HepG2 (cell line): ENCODE results near the gene LRIG1. TPM values are rescaled to one million over a fixed set of nuclear protein-coding genes. Genes with fewer than 3 reads are reported as not detected.

Experiments used
- ATAC-seq: fragments of 200-7000 bp; cut with Tn5 transposase; 3 replicates; pipeline ENCODE4 v1.9.1; 2020; ENCODE audit warnings: mild to moderate bottlenecking, moderate library complexity
- BruUV-seq: library from RNA; stranded (reverse); fragments of 400-500 nt; replicated peaks from 2 replicates; lab custom pipeline; 2021; lab: Mats Ljungman, UMichigan
- CTCF ChIA-PET: fragments of 300-600 bp; formaldehyde crosslinking; extraction: SDS; loops from one replicate; lab custom pipeline; 2021; ENCODE audit warnings: low total read pairs, inconsistent platforms, low intra/inter-chr PET ratio; lab: Yijun Ruan, JAX
- POLR2A ChIA-PET: fragments of 350-600 bp; sonication (Branson Sonifier 250); formaldehyde crosslinking; loops from one replicate; lab custom pipeline; 2020; ENCODE audit warnings: antibody characterized with exemption, inconsistent platforms; lab: Yijun Ruan, JAX
- DNase-seq: peaks from one replicate; pipeline ENCODE4 v3.0.0-alpha.2; 2015; ENCODE audit warnings: low spot score
- FAIRE-seq: peaks from 3 replicates; lab custom pipeline; 2011; peaks lifted over from hg19 to GRCh38; lab: Jason Lieb, UNC
- H2AFZ ChIP-seq: one replicate; pipeline ENCODE4 v1.6.1; 2011; ENCODE audit warnings: low read length, inconsistent platforms
- H3K27ac ChIP-seq: fragments of 300-600 bp; 3 replicates; pipeline ENCODE4 v1.8.0; 2011; ENCODE audit warnings: mixed run types, mild to moderate bottlenecking, mixed read lengths, low read length, inconsistent platforms; ENCODE audit not compliant: insufficient read depth; ENCODE audit errors: extremely low read length
- H3K27me3 ChIP-seq, 2 experiments: fragments of 200-600 bp in 1 of 2; 2 replicates in 1 of 2; 3 replicates in 1 of 2; pipeline versions ENCODE4 v1.6.0 to v1.8.0; 2011; ENCODE audit warnings: low read length in 2 of 2, mild to moderate bottlenecking in 2 of 2, moderate library complexity in 2 of 2, inconsistent platforms in 1 of 2; ENCODE audit not compliant: insufficient read depth in 2 of 2, control insufficient read depth in 1 of 2
- H3K36me3 ChIP-seq, 2 experiments: fragments of 200-600 bp in 1 of 2; replicated peaks in 1 of 2; 2 replicates in 1 of 2; 3 replicates in 1 of 2; pipeline versions ENCODE4 v1.5.1 to v1.8.0; 2011; ENCODE audit warnings: low read length in 2 of 2, inconsistent platforms in 1 of 2; ENCODE audit not compliant: insufficient read depth in 2 of 2, control insufficient read depth in 1 of 2
- H3K4me1 ChIP-seq: 2 replicates; pipeline ENCODE4 v1.5.1; 2012; ENCODE audit warnings: low read length, inconsistent platforms; ENCODE audit not compliant: insufficient read depth
- H3K4me2 ChIP-seq: 2 replicates; pipeline ENCODE4 v1.6.0; 2011; ENCODE audit warnings: low read depth, low read length, inconsistent platforms
- H3K4me3 ChIP-seq, 3 experiments: fragments of 200-600 bp in 1 of 3; sonication (generic), shearing (Covaris generic) in 1 of 3; replicated peaks in 1 of 3; 2 replicates each; pipeline ENCODE4 v1.5.1; 2011 to 2016; ENCODE audit warnings: low read length in 3 of 3, inconsistent platforms in 2 of 3, low read depth in 2 of 3, mild to moderate bottlenecking in 2 of 3, control low read depth in 1 of 3, mixed read lengths in 1 of 3; ENCODE audit not compliant: insufficient read depth in 1 of 3
- H3K79me2 ChIP-seq: one replicate; pipeline ENCODE4 v1.6.1; 2011; ENCODE audit warnings: low read length, inconsistent platforms; ENCODE audit not compliant: insufficient read depth
- H3K9ac ChIP-seq: 2 replicates; pipeline ENCODE4 v1.6.0; 2011; ENCODE audit warnings: mild to moderate bottlenecking, low read depth, low read length, inconsistent platforms; ENCODE audit not compliant: insufficient read depth
- H3K9me3 ChIP-seq: 2 replicates; pipeline ENCODE4 v1.5.1; 2012; ENCODE audit warnings: mild to moderate bottlenecking, low read length
- H4K20me1 ChIP-seq: 2 replicates; pipeline ENCODE4 v1.6.0; 2011; ENCODE audit warnings: inconsistent platforms, mild to moderate bottlenecking, low read length, moderate library complexity; ENCODE audit not compliant: insufficient read depth
- CREM ChIP-seq, 2 experiments: sonication (generic) in 1 of 2; formaldehyde crosslinking in 1 of 2; IDR thresholded peaks; 2 replicates each; pipeline versions ENCODE4 v1.4.0 to v1.6.1; 2016 to 2020; ENCODE audit warnings: antibody characterized with exemption in 1 of 2, mild to moderate bottlenecking in 1 of 2, missing genetic modification reagents in 1 of 2
- ZNF430 ChIP-seq: sonication (generic); formaldehyde crosslinking; IDR thresholded peaks from 2 replicates; pipeline ENCODE4 v1.9.0; 2021; ENCODE audit warnings: mild to moderate bottlenecking, missing genetic modification reagents
- ZNF501 ChIP-seq: sonication (generic); formaldehyde crosslinking; IDR thresholded peaks from 2 replicates; pipeline ENCODE4 v1.5.1; 2020; ENCODE audit warnings: mild to moderate bottlenecking, moderate library complexity, missing genetic modification reagents
- ZNF556 ChIP-seq: sonication (generic); formaldehyde crosslinking; IDR thresholded peaks from 2 replicates; pipeline ENCODE4 v1.4.0; 2020; ENCODE audit warnings: mild to moderate bottlenecking, missing genetic modification reagents, borderline replicate concordance
- ZNF672 ChIP-seq: sonication (generic); formaldehyde crosslinking; IDR thresholded peaks from 2 replicates; pipeline ENCODE4 v1.8.1; 2022; ENCODE audit warnings: missing genetic modification reagents
- WGBS: methylation state at CpG from one replicate; pipeline ENCODE4 v1.1.6; 2017; ENCODE audit warnings: low lambda C conversion rate; 5-methylcytosine and 5-hydroxymethylcytosine counted together
- in situ Hi-C: cut with HindIII; loops from 2 replicates; pipeline ENCODE4 v1.10.0; 2017; ENCODE audit warnings: low pct_unique_long_range_greater_than_20kb; ENCODE audit not compliant: extremely low pct_ligation_motif_present
- intact Hi-C: fragments of 100-400 bp; cut with micrococcal nuclease; formaldehyde crosslinking; loops from one replicate; pipeline ENCODE4 v1.10.0; 2022; ENCODE audit not compliant: unreplicated experiment
- polyA plus RNA-seq, 8 experiments: library from polyadenylated mRNA; depleted of rRNA in 3 of 8; stranded (reverse) in 7 of 8; unstranded in 1 of 8; fragments of >200 nt; fragmentation: Illumina TruSeq in 4 of 8; extraction: Trizol in 4 of 8; gene quantifications; 2 replicates each; pipeline versions ENCODE4 v1.2.1 to v1.2.3, GENCODE V29; 2011 to 2016; ENCODE audit warnings: low read depth in 4 of 8, missing spikeins in 1 of 8, mixed read lengths in 1 of 8; ENCODE audit not compliant: insufficient read depth in 1 of 8
- total RNA-seq, 5 experiments: library from RNA; depleted of rRNA; stranded (reverse); fragments of >200 nt; fragmentation: Illumina TruSeq; extraction: Trizol; gene quantifications; 2 replicates each; pipeline ENCODE4 v1.2.3, GENCODE V29; 2016; ENCODE audit warnings: low read depth in 1 of 5
- TF ChIP-seq, protein P1 (sequence below): sonication (generic); formaldehyde crosslinking; IDR thresholded peaks from 2 replicates; pipeline ENCODE4 v1.9.0; 2021; ENCODE audit warnings: missing genetic modification reagents, mild to moderate bottlenecking, borderline replicate concordance
- TF ChIP-seq, protein P2 (sequence below): sonication (generic); formaldehyde crosslinking; IDR thresholded peaks from 2 replicates; pipeline ENCODE4 v1.4.0; 2020; ENCODE audit warnings: missing genetic modification reagents
- TF ChIP-seq, protein P3 (sequence below): sonication (generic); formaldehyde crosslinking; IDR thresholded peaks from 2 replicates; pipeline ENCODE4 v1.5.1; 2020; ENCODE audit warnings: mild to moderate bottlenecking, missing genetic modification reagents, moderate library complexity
- TF ChIP-seq, protein P4 (sequence below), 2 experiments: IDR thresholded peaks; 2 replicates each; pipeline ENCODE4 v1.6.1; 2011 to 2012; ENCODE audit warnings: low read length in 2 of 2, borderline replicate concordance in 1 of 2, low read depth in 1 of 2, mild to moderate bottlenecking in 1 of 2, moderate library complexity in 1 of 2

The LRIG1 gene
- total and polyA plus RNA-seq, 2 of the 13 experiments (the other 11 are each of a cell fraction or from before 2014, with no cell fraction given) = 17.8 to 24.8 TPM

DNA sequence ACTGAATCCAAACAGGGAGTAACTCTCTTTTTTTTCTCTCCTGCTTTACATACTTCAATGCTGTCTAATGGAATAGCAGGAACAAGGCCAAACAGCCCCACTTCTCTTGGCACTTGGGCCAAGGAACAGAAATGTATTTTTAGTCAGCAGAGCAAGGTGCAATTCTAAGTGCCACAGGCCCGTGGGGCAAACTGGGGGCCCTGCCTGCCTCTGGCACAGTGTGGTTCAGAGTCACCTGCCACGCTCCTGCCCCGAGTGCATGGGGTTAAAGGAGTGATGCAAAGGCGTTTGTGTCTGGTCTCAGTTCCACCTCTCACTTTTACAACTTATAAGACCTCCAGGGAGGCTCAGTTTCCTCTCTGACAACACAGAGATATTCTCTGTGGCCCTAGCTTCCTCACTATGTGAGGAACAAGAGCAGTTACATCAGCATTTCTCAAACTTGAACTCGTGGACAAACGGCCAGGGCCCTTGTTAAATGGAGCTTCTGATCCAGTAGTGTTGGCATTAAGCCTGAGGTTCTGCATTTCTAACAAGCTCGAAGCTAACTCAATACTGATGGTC is 51.3 kb downstream of the LRIG1 start (continued):
- TF ChIP-seq, protein P1, sequence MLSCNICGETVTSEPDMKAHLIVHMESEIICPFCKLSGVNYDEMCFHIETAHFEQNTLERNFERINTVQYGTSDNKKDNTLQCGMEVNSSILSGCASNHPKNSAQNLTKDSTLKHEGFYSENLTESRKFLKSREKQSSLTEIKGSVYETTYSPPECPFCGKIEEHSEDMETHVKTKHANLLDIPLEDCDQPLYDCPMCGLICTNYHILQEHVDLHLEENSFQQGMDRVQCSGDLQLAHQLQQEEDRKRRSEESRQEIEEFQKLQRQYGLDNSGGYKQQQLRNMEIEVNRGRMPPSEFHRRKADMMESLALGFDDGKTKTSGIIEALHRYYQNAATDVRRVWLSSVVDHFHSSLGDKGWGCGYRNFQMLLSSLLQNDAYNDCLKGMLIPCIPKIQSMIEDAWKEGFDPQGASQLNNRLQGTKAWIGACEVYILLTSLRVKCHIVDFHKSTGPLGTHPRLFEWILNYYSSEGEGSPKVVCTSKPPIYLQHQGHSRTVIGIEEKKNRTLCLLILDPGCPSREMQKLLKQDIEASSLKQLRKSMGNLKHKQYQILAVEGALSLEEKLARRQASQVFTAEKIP (CRISPR knock-in tag) = no peak
- TF ChIP-seq, protein P2, sequence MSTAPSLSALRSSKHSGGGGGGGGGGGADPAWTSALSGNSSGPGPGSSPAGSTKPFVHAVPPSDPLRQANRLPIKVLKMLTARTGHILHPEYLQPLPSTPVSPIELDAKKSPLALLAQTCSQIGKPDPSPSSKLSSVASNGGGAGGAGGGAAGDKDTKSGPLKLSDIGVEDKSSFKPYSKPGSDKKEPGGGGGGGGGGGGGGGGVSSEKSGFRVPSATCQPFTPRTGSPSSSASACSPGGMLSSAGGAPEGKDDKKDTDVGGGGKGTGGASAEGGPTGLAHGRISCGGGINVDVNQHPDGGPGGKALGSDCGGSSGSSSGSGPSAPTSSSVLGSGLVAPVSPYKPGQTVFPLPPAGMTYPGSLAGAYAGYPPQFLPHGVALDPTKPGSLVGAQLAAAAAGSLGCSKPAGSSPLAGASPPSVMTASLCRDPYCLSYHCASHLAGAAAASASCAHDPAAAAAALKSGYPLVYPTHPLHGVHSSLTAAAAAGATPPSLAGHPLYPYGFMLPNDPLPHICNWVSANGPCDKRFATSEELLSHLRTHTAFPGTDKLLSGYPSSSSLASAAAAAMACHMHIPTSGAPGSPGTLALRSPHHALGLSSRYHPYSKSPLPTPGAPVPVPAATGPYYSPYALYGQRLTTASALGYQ (CRISPR knock-in tag) = no peak
- no peak for TF ChIP-seq ZNF430 (CRISPR knock-in tag)
- no peak for TF ChIP-seq ZNF501
- no peak for TF ChIP-seq ZNF672
- TF ChIP-seq ZNF556 (CRISPR knock-in tag) = no peak

DNA sequence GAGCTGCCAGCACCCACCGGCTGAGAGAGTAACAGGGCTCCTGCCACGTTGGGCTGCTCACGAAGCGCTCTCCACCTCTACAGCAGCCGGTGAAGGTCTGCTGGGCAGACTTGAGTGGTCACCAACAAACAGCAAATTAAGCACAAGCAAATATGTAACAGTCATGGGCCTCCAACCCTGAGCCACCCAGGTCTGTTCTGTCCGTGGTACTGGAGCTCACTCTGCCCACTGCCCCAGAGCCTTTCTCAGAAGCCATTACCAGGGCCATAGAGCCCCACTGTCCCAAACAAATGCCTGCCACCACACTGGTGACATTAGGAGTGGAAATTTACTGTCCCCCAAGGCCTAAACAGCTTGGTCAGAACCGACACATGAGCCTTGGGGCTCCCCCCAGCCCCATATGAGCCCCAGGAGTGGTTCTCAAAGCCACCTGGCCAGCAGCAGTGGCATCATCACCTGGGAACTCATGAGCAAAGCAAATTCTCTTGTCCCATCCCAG is 56.6 kb downstream of the LRIG1 start:
- Histone ChIP-seq H3K4me1 (peaks cover 34% of the 10 kb centered on the region), H3K27me3 (no peaks in the 10 kb centered on the region), H3K4me2 (no peak overlapping the region), H3K79me2 (no peaks in the 10 kb centered on the region), H4K20me1 (no peaks in the 10 kb centered on the region), H3K9ac (no peak overlapping the region), H3K27ac (no peak overlapping the region), H3K9me3 (no peaks in the 10 kb centered on the region), H3K4me3 (no peak overlapping the region), H2AFZ (no peak overlapping the region), H3K36me3 (peaks cover 5 to 29% of the 10 kb centered on the region in 2 experiments; a peak in 4 of 5 replicates)
- DNase-seq (no peak), ATAC-seq (no peak), FAIRE-seq (no peak)
- POLR2A ChIA-PET = interaction anchor here (1.1 kb wide), 1 partner anchor 19 kb away, joined by 3 read pairs; no protein-coding TSS in a partner anchor
- CTCF ChIA-PET = no interaction called here
- in situ Hi-C loops = no loop called here
- intact Hi-C loops = loop anchor here (5.0 kb wide), 1 partner anchor 58 kb away; the partner anchor contains the start of gene LRIG1
- BruUV-seq = no TSS peak
- WGBS = 100% methylated on average over 4 of the region's 7 CpGs
- TF ChIP-seq, protein P3, sequence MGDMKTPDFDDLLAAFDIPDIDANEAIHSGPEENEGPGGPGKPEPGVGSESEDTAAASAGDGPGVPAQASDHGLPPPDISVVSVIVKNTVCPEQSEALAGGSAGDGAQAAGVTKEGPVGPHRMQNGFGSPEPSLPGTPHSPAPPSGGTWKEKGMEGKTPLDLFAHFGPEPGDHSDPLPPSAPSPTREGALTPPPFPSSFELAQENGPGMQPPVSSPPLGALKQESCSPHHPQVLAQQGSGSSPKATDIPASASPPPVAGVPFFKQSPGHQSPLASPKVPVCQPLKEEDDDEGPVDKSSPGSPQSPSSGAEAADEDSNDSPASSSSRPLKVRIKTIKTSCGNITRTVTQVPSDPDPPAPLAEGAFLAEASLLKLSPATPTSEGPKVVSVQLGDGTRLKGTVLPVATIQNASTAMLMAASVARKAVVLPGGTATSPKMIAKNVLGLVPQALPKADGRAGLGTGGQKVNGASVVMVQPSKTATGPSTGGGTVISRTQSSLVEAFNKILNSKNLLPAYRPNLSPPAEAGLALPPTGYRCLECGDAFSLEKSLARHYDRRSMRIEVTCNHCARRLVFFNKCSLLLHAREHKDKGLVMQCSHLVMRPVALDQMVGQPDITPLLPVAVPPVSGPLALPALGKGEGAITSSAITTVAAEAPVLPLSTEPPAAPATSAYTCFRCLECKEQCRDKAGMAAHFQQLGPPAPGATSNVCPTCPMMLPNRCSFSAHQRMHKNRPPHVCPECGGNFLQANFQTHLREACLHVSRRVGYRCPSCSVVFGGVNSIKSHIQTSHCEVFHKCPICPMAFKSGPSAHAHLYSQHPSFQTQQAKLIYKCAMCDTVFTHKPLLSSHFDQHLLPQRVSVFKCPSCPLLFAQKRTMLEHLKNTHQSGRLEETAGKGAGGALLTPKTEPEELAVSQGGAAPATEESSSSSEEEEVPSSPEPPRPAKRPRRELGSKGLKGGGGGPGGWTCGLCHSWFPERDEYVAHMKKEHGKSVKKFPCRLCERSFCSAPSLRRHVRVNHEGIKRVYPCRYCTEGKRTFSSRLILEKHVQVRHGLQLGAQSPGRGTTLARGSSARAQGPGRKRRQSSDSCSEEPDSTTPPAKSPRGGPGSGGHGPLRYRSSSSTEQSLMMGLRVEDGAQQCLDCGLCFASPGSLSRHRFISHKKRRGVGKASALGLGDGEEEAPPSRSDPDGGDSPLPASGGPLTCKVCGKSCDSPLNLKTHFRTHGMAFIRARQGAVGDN = 0 out of 2 replicates have a peak, but pooled peaks have one; percentile 13
- TF ChIP-seq, protein P4, sequence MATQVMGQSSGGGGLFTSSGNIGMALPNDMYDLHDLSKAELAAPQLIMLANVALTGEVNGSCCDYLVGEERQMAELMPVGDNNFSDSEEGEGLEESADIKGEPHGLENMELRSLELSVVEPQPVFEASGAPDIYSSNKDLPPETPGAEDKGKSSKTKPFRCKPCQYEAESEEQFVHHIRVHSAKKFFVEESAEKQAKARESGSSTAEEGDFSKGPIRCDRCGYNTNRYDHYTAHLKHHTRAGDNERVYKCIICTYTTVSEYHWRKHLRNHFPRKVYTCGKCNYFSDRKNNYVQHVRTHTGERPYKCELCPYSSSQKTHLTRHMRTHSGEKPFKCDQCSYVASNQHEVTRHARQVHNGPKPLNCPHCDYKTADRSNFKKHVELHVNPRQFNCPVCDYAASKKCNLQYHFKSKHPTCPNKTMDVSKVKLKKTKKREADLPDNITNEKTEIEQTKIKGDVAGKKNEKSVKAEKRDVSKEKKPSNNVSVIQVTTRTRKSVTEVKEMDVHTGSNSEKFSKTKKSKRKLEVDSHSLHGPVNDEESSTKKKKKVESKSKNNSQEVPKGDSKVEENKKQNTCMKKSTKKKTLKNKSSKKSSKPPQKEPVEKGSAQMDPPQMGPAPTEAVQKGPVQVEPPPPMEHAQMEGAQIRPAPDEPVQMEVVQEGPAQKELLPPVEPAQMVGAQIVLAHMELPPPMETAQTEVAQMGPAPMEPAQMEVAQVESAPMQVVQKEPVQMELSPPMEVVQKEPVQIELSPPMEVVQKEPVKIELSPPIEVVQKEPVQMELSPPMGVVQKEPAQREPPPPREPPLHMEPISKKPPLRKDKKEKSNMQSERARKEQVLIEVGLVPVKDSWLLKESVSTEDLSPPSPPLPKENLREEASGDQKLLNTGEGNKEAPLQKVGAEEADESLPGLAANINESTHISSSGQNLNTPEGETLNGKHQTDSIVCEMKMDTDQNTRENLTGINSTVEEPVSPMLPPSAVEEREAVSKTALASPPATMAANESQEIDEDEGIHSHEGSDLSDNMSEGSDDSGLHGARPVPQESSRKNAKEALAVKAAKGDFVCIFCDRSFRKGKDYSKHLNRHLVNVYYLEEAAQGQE (IDR thresholded peaks at IDR 0.05; ENCODE audit: borderline replicate concordance in 1 of 2, low read depth in 1 of 2, low read length in 2 of 2) = peak; percentile 4 to 76; a peak in 3 of 4 replicates
- TF ChIP-seq CREM (IDR thresholded peaks at IDR 0.05) (no peak), CREM (CRISPR knock-in tag; IDR thresholded peaks at IDR 0.05) (no peak)
